GM06990 (cell line): Measurements from ENCODE around the gene ZNF862.

Experiments
- DNase-seq: peaks from one replicate; pipeline ENCODE4 v3.0.0-alpha.2; 2011; ENCODE audit not compliant: insufficient read length; ENCODE audit errors: extremely low read depth
- H3K27me3 ChIP-seq: replicated peaks from 2 replicates; pipeline ENCODE4 v1.6.0; 2011; ENCODE audit warnings: low read length; ENCODE audit not compliant: control insufficient read depth, insufficient read depth
- H3K36me3 ChIP-seq: 2 replicates; pipeline ENCODE4 v1.5.1; 2011; ENCODE audit warnings: low read length; ENCODE audit not compliant: control insufficient read depth, insufficient read depth
- H3K4me3 ChIP-seq: replicated peaks from 2 replicates; pipeline ENCODE4 v1.5.1; 2011; ENCODE audit warnings: low read depth, mild to moderate bottlenecking, control low read depth, low read length
- CTCF ChIP-seq: IDR thresholded peaks from 2 replicates; pipeline ENCODE4 v1.5.1; 2011; ENCODE audit warnings: low read length, control low read depth, mild to moderate bottlenecking, inconsistent platforms; ENCODE audit not compliant: insufficient read depth, poor library complexity, severe bottlenecking

The ZNF862 gene

GRCh38 chr7:149879766-149880637 lies 41.8 kb downstream of the ZNF862 start:
- no peak for DNase-seq
- Histone ChIP-seq H3K27me3 (no peaks in the 10 kb centered on the region), H3K36me3 (peaks cover 5% of the 10 kb centered on the region; the same call in 1 of the 2 replicates), H3K4me3 (no peak overlapping the region)
- TF ChIP-seq CTCF = no peak

DNA sequence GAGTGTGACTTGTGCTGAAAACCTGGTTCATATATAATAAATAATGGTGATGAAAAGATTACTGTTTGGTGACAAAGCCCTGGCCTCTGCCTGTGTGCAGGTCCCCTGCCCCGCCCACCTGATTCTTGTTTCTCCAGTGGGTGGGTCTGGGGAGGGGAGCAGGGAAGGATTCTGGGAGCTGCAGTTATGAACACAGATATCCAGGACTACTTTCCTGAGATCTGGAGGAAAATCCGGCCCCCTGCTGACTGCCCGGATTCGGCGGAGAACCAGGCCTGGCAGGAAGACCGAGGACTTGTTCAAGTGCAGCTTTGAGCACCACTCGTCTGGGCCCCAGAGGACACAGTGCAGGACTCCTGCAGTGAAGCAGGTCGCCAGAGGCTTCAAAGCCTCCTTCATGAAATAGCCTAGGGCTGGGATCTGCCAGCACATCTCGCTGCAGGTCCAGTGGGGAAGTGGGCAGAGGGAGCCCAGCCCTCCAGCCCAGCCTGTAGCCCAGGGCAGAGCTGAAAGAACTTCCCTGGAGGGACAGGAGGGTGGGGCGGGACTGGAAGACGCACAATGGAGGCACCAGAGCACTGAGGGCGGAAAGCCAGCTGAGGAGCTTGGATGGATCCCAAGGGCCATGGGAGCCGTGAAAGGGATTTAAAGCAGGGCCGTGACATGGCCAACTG lies 42.6 kb downstream of the ZNF862 start:
- H3K36me3 ChIP-seq = peaks cover 5% of the 10 kb centered on the region; the same call in 1 of the 2 replicates
- no peak overlapping the region for H3K4me3 ChIP-seq
- TF ChIP-seq CTCF = no peak
- no peak for DNase-seq
- H3K27me3 ChIP-seq = no peaks in the 10 kb centered on the region

DNA sequence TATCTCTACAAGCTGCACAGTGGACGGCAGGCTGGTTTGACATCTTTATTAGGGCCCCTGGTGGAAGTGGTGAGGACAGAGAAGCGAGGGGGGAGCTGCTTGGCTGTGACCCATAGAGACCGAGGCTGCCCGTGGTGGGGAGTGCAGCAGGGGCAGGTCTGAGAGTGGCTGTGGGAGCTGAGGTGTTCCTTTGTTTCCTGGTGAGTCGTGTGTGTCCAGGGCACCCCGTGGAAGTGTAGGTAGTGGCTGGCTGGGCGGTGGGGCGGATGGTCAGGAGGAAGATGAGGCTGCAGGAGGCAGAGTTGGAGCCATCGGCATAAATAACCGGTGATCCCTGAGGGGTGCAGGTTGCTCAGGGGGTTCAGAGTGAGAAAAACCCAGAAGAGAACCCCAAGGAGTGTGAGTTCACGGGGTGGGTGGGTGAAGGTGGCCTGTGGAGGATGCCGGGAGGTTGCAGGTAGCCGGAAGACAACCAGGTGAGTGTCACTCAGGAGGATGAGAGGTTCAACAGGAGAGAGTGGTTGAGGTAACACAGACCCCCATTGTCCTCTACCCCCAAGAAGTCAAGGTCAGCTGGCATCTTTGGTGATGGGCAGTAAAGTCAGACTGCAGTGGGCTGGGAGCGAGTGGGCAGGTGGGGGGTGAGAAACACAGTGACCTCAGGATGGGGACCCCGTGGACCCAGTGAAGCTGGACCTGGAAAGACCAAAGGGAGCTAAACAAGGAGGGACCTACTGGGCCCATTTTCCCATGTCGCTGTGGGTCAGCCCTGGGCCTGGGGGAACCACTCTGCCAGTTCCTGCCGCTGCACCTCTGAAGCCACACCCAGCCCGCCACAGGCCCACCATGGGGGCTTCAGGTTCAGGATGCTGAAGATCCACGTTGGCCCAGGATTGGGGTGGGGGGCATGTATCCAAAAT lies 43.4 kb downstream of the ZNF862 start:
- H3K36me3 ChIP-seq = peaks cover 5% of the 10 kb centered on the region; the same call in 1 of the 2 replicates
- no peak overlapping the region for H3K4me3 ChIP-seq
- no peaks in the 10 kb centered on the region for H3K27me3 ChIP-seq
- no peak for TF ChIP-seq CTCF
- DNase-seq = no peak

GRCh38 chr7:149882248-149883047 lies 44.3 kb downstream of the ZNF862 start:
- H3K4me3 ChIP-seq = no peak overlapping the region
- no peaks in the 10 kb centered on the region for H3K27me3 ChIP-seq
- TF ChIP-seq CTCF = no peak
- DNase-seq = no peak
- H3K36me3 ChIP-seq = peaks cover 5% of the 10 kb centered on the region; the same call in 1 of the 2 replicates

- no peak overlapping the region for H3K4me3 ChIP-seq
- no peaks in the 10 kb centered on the region for H3K27me3 ChIP-seq
- no peak for DNase-seq
- no peak for TF ChIP-seq CTCF
- peaks cover 2% of the 10 kb centered on the region; the same call in 1 of the 2 replicates for H3K36me3 ChIP-seq
Observed at GRCh38 chr7:149883048-149883438, 44.9 kb downstream of the ZNF862 start.
